HepG2 (cell line): ENCODE results near the gene PSMD6. TPM values are rescaled to one million over a fixed set of nuclear protein-coding genes. Genes with fewer than 3 reads are reported as not detected.

Source experiments
- ARNT ChIP-seq: fragments of 450-650 bp; IDR thresholded peaks from 2 replicates; pipeline ENCODE4 v1.6.1; 2017
- BHLHE40 ChIP-seq: IDR thresholded peaks from 2 replicates; pipeline ENCODE4 v1.6.1; 2011; ENCODE audit warnings: low read length, improper control_type of control experiment
- EEA1 ChIP-seq: sonication (generic); formaldehyde crosslinking; IDR thresholded peaks from 2 replicates; pipeline ENCODE4 v1.5.1; 2020; ENCODE audit warnings: mild to moderate bottlenecking, missing genetic modification reagents, borderline replicate concordance
- KDM5B ChIP-seq: sonication (generic); formaldehyde crosslinking; IDR thresholded peaks from 2 replicates; pipeline ENCODE4 v1.4.0; 2020; ENCODE audit warnings: missing genetic modification reagents, mild to moderate bottlenecking, borderline replicate concordance
- NBN ChIP-seq: fragments of 450-650 bp; conservative IDR thresholded peaks from 2 replicates; pipeline ENCODE4 v1.6.1; 2017
- RBAK ChIP-seq: sonication (generic); formaldehyde crosslinking; IDR thresholded peaks from 2 replicates; pipeline ENCODE4 v1.5.1; 2020; ENCODE audit warnings: mild to moderate bottlenecking, missing genetic modification reagents
- SP140L ChIP-seq: sonication (generic); formaldehyde crosslinking; IDR thresholded peaks from 2 replicates; pipeline ENCODE4 v1.4.0; 2020; ENCODE audit warnings: missing genetic modification reagents, borderline replicate concordance
- ZNF17 ChIP-seq: sonication (generic); formaldehyde crosslinking; IDR thresholded peaks from 2 replicates; pipeline ENCODE4 v1.5.0; 2020; ENCODE audit warnings: mild to moderate bottlenecking, missing genetic modification reagents
- ZNF652 ChIP-seq: IDR thresholded peaks from 2 replicates; pipeline ENCODE4 v1.6.1; 2016; ENCODE audit warnings: low read depth, borderline replicate concordance
- ZNF747 ChIP-seq: sonication (generic); formaldehyde crosslinking; IDR thresholded peaks from 2 replicates; pipeline ENCODE4 v1.8.1; 2023; ENCODE audit warnings: missing genetic modification reagents, mild to moderate bottlenecking, borderline replicate concordance
- ZNF772 ChIP-seq: sonication (generic); formaldehyde crosslinking; IDR thresholded peaks from 2 replicates; pipeline ENCODE4 v1.5.0; 2020; ENCODE audit warnings: mild to moderate bottlenecking, missing genetic modification reagents
- ZNF850 ChIP-seq: sonication (generic); formaldehyde crosslinking; conservative IDR thresholded peaks from 2 replicates; pipeline ENCODE4 v1.9.0; 2021; ENCODE audit warnings: mild to moderate bottlenecking, missing genetic modification reagents
- polyA plus RNA-seq, 8 experiments: library from polyadenylated mRNA; depleted of rRNA in 3 of 8; stranded (reverse) in 7 of 8; unstranded in 1 of 8; fragments of >200 nt; fragmentation: Illumina TruSeq in 4 of 8; extraction: Trizol in 4 of 8; gene quantifications; 2 replicates each; pipeline versions ENCODE4 v1.2.1 to v1.2.3, GENCODE V29; 2011 to 2016; ENCODE audit warnings: low read depth in 4 of 8, missing spikeins in 1 of 8, mixed read lengths in 1 of 8; ENCODE audit not compliant: insufficient read depth in 1 of 8
- total RNA-seq, 5 experiments: library from RNA; depleted of rRNA; stranded (reverse); fragments of >200 nt; fragmentation: Illumina TruSeq; extraction: Trizol; gene quantifications; 2 replicates each; pipeline ENCODE4 v1.2.3, GENCODE V29; 2016; ENCODE audit warnings: low read depth in 1 of 5
- TF ChIP-seq, protein P1 (sequence below): sonication (generic); formaldehyde crosslinking; IDR thresholded peaks from 2 replicates; pipeline ENCODE4 v1.4.0; 2020; ENCODE audit warnings: missing genetic modification reagents
- TF ChIP-seq, protein P2 (sequence below): sonication (generic); formaldehyde crosslinking; IDR thresholded peaks from 2 replicates; pipeline ENCODE4 v1.4.0; 2020; ENCODE audit warnings: missing genetic modification reagents, borderline replicate concordance
- TF ChIP-seq, protein P3 (sequence below): sonication (generic); formaldehyde crosslinking; IDR thresholded peaks from 2 replicates; pipeline ENCODE4 v1.4.0; 2020; ENCODE audit warnings: missing genetic modification reagents; ENCODE audit errors: not compliant biosample characterization
- TF ChIP-seq, protein P4 (sequence below): sonication (generic); formaldehyde crosslinking; conservative IDR thresholded peaks from 2 replicates; pipeline ENCODE4 v1.8.1; 2023; ENCODE audit warnings: missing genetic modification reagents
- TF ChIP-seq, protein P5 (sequence below): IDR thresholded peaks from 2 replicates; pipeline ENCODE4 v1.6.1; 2016; ENCODE audit warnings: mild to moderate bottlenecking, missing biosample characterization, missing genetic modification reagents

Gene PSMD6
- total and polyA plus RNA-seq, 2 of the 13 experiments (the other 11 are each of a cell fraction or from before 2014, with no cell fraction given) = 36.8 to 117 TPM

DNA sequence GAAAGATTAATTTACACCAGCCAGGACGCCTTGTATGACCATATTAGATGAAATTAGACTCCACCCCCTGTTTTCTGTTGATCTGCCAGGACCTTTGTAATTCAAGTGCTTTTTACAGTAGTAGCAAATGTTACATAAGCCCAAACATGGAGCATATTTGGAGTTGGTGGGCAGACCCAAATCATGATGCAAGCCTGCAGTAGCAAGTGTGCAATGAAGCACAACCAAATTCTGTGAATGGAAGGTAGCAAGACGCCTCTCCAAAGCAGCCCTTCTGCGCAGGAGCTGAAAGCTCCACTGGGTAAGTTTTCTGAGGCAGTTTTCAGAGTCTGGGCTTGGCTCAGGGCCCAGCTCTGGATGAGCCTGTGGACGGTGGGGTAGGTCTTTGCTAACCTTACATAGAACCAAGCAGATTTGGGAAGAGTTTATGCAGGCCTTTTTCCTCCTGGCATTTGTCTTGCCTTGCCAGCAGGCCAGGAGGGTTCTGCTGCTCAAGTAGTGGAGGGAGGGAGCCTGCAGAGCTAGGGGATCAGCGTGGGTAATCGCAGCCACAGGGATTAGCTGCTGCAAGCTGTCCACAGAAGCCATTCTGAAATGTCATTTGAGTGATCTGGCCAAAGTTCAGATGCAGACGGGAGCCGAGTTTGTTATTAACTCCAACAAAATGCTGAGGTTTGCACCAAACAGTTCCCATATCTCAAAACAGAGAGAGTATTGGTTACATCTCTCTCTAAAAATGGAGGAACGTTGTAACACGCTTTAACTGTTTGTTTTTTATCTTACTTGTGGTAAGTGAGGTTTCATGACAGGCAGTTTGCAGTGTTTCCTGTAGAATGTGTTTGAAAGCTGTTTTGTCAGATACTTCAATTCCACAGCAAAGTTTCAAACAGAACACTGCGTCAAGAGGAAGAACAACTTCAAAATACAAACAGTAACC, 55.4 kb downstream of the PSMD6 start (continued):
- TF ChIP-seq, protein P1, sequence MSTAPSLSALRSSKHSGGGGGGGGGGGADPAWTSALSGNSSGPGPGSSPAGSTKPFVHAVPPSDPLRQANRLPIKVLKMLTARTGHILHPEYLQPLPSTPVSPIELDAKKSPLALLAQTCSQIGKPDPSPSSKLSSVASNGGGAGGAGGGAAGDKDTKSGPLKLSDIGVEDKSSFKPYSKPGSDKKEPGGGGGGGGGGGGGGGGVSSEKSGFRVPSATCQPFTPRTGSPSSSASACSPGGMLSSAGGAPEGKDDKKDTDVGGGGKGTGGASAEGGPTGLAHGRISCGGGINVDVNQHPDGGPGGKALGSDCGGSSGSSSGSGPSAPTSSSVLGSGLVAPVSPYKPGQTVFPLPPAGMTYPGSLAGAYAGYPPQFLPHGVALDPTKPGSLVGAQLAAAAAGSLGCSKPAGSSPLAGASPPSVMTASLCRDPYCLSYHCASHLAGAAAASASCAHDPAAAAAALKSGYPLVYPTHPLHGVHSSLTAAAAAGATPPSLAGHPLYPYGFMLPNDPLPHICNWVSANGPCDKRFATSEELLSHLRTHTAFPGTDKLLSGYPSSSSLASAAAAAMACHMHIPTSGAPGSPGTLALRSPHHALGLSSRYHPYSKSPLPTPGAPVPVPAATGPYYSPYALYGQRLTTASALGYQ (CRISPR knock-in tag) = no peak
- TF ChIP-seq SP140L (CRISPR knock-in tag) (no peak), KDM5B (CRISPR knock-in tag) (peak; percentile 43; the same call in 1 of the 2 replicates), BHLHE40 (no peak), RBAK (no peak), ZNF850 (CRISPR knock-in tag) (no peak), ZNF17 (no peak), ZNF772 (CRISPR knock-in tag) (peak; percentile 64; the same call in 1 of the 2 replicates), ZNF652 (CRISPR knock-in tag) (peak; percentile 59; the same call in 1 of the 2 replicates), ZNF747 (no peak), EEA1 (CRISPR knock-in tag) (no peak), NBN (no peak), ARNT (no peak)
- TF ChIP-seq, protein P2, sequence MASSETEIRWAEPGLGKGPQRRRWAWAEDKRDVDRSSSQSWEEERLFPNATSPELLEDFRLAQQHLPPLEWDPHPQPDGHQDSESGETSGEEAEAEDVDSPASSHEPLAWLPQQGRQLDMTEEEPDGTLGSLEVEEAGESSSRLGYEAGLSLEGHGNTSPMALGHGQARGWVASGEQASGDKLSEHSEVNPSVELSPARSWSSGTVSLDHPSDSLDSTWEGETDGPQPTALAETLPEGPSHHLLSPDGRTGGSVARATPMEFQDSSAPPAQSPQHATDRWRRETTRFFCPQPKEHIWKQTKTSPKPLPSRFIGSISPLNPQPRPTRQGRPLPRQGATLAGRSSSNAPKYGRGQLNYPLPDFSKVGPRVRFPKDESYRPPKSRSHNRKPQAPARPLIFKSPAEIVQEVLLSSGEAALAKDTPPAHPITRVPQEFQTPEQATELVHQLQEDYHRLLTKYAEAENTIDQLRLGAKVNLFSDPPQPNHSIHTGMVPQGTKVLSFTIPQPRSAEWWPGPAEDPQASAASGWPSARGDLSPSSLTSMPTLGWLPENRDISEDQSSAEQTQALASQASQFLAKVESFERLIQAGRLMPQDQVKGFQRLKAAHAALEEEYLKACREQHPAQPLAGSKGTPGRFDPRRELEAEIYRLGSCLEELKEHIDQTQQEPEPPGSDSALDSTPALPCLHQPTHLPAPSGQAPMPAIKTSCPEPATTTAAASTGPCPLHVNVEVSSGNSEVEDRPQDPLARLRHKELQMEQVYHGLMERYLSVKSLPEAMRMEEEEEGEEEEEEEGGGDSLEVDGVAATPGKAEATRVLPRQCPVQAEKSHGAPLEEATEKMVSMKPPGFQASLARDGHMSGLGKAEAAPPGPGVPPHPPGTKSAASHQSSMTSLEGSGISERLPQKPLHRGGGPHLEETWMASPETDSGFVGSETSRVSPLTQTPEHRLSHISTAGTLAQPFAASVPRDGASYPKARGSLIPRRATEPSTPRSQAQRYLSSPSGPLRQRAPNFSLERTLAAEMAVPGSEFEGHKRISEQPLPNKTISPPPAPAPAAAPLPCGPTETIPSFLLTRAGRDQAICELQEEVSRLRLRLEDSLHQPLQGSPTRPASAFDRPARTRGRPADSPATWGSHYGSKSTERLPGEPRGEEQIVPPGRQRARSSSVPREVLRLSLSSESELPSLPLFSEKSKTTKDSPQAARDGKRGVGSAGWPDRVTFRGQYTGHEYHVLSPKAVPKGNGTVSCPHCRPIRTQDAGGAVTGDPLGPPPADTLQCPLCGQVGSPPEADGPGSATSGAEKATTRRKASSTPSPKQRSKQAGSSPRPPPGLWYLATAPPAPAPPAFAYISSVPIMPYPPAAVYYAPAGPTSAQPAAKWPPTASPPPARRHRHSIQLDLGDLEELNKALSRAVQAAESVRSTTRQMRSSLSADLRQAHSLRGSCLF = no peak
- TF ChIP-seq, protein P3, sequence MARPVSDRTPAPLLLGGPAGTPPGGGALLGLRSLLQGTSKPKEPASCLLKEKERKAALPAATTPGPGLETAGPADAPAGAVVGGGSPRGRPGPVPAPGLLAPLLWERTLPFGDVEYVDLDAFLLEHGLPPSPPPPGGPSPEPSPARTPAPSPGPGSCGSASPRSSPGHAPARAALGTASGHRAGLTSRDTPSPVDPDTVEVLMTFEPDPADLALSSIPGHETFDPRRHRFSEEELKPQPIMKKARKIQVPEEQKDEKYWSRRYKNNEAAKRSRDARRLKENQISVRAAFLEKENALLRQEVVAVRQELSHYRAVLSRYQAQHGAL (CRISPR knock-in tag) = no peak
- TF ChIP-seq, protein P4, sequence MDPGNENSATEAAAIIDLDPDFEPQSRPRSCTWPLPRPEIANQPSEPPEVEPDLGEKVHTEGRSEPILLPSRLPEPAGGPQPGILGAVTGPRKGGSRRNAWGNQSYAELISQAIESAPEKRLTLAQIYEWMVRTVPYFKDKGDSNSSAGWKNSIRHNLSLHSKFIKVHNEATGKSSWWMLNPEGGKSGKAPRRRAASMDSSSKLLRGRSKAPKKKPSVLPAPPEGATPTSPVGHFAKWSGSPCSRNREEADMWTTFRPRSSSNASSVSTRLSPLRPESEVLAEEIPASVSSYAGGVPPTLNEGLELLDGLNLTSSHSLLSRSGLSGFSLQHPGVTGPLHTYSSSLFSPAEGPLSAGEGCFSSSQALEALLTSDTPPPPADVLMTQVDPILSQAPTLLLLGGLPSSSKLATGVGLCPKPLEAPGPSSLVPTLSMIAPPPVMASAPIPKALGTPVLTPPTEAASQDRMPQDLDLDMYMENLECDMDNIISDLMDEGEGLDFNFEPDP (CRISPR knock-in tag) = no peak
- TF ChIP-seq, protein P5, sequence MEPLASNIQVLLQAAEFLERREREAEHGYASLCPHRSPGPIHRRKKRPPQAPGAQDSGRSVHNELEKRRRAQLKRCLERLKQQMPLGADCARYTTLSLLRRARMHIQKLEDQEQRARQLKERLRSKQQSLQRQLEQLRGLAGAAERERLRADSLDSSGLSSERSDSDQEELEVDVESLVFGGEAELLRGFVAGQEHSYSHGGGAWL (CRISPR knock-in tag) = no peak
